ENCODE measurements around the gene IQCF6. TPM values are rescaled to one million over a fixed set of nuclear protein-coding genes. Genes with fewer than 3 reads are reported as not detected.

IQCF6 gene
- total RNA-seq, 4 donors from 2014 or later = not detected

DNA sequence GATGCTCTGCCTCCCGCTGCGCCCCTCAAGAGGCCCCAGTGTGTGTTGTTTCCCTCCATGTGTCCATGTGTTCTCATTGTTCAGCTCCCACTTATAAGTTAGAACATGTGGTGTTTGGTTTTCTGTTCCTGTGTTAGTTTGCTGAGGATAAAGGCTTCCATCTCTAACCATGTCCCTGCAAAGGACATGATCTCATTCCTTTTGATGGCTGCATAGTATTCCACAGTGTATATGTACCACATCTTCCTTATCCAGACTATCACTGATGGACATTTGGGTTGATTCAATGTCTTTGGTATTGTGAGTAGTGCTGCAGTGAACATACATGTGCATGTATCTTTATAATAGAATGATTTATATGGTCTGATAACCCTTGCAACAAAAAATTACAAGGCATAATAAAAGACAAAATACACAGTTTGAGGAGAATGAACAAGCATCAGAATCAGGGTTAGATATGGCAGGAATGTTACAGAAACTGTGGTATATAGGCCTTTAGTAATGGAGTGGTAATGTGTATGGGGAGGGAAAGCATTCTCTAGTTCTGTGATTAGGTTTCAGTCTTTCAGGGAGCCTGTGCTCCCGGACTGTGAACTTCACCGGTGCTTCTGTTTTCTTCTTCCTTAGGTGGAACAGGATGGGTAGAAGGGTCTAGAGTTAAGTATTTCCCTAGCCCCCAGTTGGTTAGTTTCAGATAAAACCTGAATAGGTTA, 45.0 kb downstream of the IQCF6 start:
- H3K4me3 ChIP-seq (ENCODE audit: low read depth, poor library complexity, severe bottlenecking) = no peak overlapping the region
- DNase-seq (ENCODE audit: low spot score in 2 of 2) = no peak
- TF ChIP-seq, protein P1, sequence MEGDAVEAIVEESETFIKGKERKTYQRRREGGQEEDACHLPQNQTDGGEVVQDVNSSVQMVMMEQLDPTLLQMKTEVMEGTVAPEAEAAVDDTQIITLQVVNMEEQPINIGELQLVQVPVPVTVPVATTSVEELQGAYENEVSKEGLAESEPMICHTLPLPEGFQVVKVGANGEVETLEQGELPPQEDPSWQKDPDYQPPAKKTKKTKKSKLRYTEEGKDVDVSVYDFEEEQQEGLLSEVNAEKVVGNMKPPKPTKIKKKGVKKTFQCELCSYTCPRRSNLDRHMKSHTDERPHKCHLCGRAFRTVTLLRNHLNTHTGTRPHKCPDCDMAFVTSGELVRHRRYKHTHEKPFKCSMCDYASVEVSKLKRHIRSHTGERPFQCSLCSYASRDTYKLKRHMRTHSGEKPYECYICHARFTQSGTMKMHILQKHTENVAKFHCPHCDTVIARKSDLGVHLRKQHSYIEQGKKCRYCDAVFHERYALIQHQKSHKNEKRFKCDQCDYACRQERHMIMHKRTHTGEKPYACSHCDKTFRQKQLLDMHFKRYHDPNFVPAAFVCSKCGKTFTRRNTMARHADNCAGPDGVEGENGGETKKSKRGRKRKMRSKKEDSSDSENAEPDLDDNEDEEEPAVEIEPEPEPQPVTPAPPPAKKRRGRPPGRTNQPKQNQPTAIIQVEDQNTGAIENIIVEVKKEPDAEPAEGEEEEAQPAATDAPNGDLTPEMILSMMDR (IDR thresholded peaks at IDR 0.05) = no peak
- TF ChIP-seq POLR2A (IDR thresholded peaks at IDR 0.05) = no peak
- intact Hi-C loops (cut with DNase I; ENCODE audit: low total_unique reads) = no loop called here
- 80 to 90% methylated on average over 4 of the region's 4 CpGs for WGBS, 2 donors

DNA sequence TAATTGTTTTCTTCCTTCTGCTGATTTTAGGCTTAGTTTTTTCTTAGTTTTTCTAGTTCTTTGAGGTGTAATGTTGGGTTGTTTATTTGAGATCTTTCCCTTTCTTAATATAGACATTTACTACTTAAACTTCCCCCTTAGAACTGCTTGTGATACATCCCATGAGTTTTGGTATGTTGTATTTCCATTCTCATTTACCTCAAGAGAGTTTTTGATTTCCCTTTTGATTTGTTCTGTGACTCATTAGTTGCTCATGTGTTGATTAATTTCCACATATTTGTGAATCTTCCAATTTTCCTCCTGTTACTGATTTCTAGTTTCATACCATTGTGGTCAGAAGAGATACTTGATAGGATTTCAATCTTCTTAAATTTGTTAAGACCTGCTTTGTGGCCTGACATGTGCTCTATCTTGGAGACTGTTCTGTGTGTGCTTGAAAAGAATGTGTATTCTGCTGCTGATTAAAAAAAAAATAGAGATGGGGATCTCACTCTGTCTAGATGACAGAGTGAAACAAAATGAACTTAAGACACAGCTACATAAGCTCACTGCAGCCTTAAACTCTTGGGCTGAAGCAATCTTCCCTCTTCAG, 49.9 kb downstream of the IQCF6 start:
- TF ChIP-seq POLR2A (IDR thresholded peaks at IDR 0.05) = no peak
- TF ChIP-seq, protein P1 (IDR thresholded peaks at IDR 0.05) = no peak
- DNase-seq (ENCODE audit: low spot score in 2 of 2) = no peak
- no peak overlapping the region for H3K4me3 ChIP-seq (ENCODE audit: low read depth, poor library complexity, severe bottlenecking)
- intact Hi-C loops (cut with DNase I; ENCODE audit: low total_unique reads) = no loop called here

Other genes with a start within 250 kb of the IQCF6 start
- 10 to 100 TPM; 10.2 to 16.0 (median 13.6) TPM for gene RAD54L2, start 240.5 kb downstream of the IQCF6 start, total RNA-seq
- 100 to 1,000 TPM; 103 to 232 (median 134) TPM for gene TEX264, start 108.0 kb downstream of the IQCF6 start, total RNA-seq
- gene GRM2, start 72.2 kb downstream of the IQCF6 start, total RNA-seq = 1 to 10 TPM in 2 of 4 donors, under 1 TPM in 2; 0.13 to 2.2 (median 0.91) TPM
- not detected for gene IQCF2, start 82.4 kb upstream of the IQCF6 start, total RNA-seq
- gene IQCF5, start 96.4 kb upstream of the IQCF6 start, total RNA-seq = not detected
- not detected for gene IQCF1, start 124.1 kb upstream of the IQCF6 start, total RNA-seq
- gene RRP9, start 162.7 kb upstream of the IQCF6 start, total RNA-seq = 10 to 100 TPM; 10.0 to 16.9 (median 14.0) TPM
- 10 to 100 TPM in 2 of 4 donors, 1 to 10 TPM in 2; 6.0 to 16.2 (median 9.0) TPM for gene PARP3, start 163.1 kb upstream of the IQCF6 start, total RNA-seq
- not detected for gene GPR62, start 176.1 kb upstream of the IQCF6 start, total RNA-seq
- gene PCBP4, start 188.2 kb upstream of the IQCF6 start, total RNA-seq = 10 to 100 TPM; 25.5 to 46.7 (median 29.2) TPM
- 10 to 100 TPM; 35.0 to 69.4 (median 51.9) TPM for gene ABHD14B, start 194.8 kb upstream of the IQCF6 start, total RNA-seq
- gene ABHD14A, start 195.8 kb upstream of the IQCF6 start, total RNA-seq = 10 to 100 TPM in 1 of 4 donors, 1 to 10 TPM in 3; 2.2 to 14.8 (median 5.0) TPM
- gene ACY1, start 204.3 kb upstream of the IQCF6 start, total RNA-seq = 10 to 100 TPM; 16.2 to 44.2 (median 30.5) TPM
- gene RPL29, start 216.7 kb upstream of the IQCF6 start, total RNA-seq = 1,000 to 10,000 TPM; 1,729 to 2,645 (median 2,120) TPM